ENCODE results near the gene ARHGAP21. TPM values are rescaled to one million over a fixed set of nuclear protein-coding genes. Genes with fewer than 3 reads are reported as not detected.
A peak's percentile ranks its signal among the peaks of the same experiment; 100 is the strongest.
"Not testable (repeated sequence)": the region's sequence is repeated elsewhere in the genome, so short reads cannot be mapped to it uniquely, and the experiment has no call there.

The ARHGAP21 gene
- total RNA-seq, 1 experiment from 2014 or later, result 29.5 TPM

GRCh38 chr10:24656326-24656725 is 67.4 kb downstream of the ARHGAP21 start:
- DNase-seq (ENCODE audit: low read depth); in situ Hi-C loops (cut with HindIII; ENCODE audit: low pct_unique_long_range_greater_than_20kb, low sequenced_read_pairs): not testable (repeated sequence)

DNA sequence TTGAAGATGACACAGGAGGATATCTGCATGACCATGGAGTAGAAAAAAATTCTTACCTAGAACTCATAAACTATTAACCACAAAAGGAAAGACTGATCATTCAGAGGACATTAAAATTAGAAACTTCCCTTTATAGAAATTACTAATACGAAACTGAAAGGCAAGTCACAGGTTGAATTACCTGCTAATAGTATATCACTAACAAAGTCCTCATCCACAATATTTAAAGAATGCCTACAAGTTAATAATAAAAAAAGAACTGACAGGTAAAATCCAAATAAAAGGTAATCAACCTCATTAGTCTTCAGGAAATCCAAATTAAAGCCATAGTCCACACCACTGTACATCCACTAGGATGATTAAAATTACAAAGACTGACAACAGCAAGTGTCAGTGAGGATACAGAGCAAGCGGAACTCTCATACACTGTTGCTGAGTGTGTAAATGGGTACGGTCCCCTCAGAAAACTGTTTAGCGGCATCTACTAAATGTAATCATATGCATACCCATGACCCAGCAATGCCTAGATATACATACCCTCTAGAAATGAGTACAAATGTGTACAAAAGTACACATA is 71.2 kb downstream of the ARHGAP21 start:
- no peak for DNase-seq (ENCODE audit: low read depth)
- in situ Hi-C loops (cut with HindIII; ENCODE audit: low pct_unique_long_range_greater_than_20kb, low sequenced_read_pairs), result no loop called here

GRCh38 chr10:24651923-24652322 is 71.8 kb downstream of the ARHGAP21 start:
- no peak for DNase-seq (ENCODE audit: low read depth)
- in situ Hi-C loops (cut with HindIII; ENCODE audit: low pct_unique_long_range_greater_than_20kb, low sequenced_read_pairs), result no loop called here

GRCh38 chr10:24650669-24651391 is 72.9 kb downstream of the ARHGAP21 start:
- no peak for DNase-seq (ENCODE audit: low read depth)
- in situ Hi-C loops (cut with HindIII; ENCODE audit: low pct_unique_long_range_greater_than_20kb, low sequenced_read_pairs), result no loop called here

- in situ Hi-C loops (cut with HindIII; ENCODE audit: low pct_unique_long_range_greater_than_20kb, low sequenced_read_pairs), result no loop called here
- DNase-seq (ENCODE audit: low read depth), result no peak
These were observed 77.9 kb downstream of the ARHGAP21 start for GRCh38 chr10:24645784-24646183.

DNA sequence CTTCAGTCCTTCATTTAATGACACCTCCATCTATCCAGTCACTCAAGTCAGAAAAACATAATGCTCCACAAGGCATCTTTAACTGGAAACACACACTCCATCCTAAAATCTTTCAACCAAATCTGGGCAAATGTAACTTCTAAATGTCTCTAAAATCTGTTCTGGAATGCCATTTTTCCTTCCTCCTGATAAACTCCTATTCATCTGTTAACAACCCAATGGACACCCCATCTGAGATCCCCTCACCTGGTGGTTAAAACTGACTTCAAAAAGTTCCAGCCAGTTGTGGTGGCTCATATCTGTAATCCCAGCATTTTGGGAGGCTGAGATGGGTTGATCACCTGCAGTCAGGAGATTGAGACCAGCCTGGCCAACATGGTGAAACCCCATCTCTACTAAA is 78.7 kb downstream of the ARHGAP21 start:
- no peak for DNase-seq (ENCODE audit: low read depth)
- in situ Hi-C loops (cut with HindIII; ENCODE audit: low pct_unique_long_range_greater_than_20kb, low sequenced_read_pairs), result no loop called here

GRCh38 chr10:24643679-24644209 is 79.9 kb downstream of the ARHGAP21 start:
- in situ Hi-C loops (cut with HindIII; ENCODE audit: low pct_unique_long_range_greater_than_20kb, low sequenced_read_pairs), result no loop called here
- no peak for DNase-seq (ENCODE audit: low read depth)

GRCh38 chr10:24642921-24643678 is 80.6 kb downstream of the ARHGAP21 start:
- in situ Hi-C loops (cut with HindIII; ENCODE audit: low pct_unique_long_range_greater_than_20kb, low sequenced_read_pairs), result no loop called here
- DNase-seq (ENCODE audit: low read depth), result peak; percentile 65

- DNase-seq (ENCODE audit: low read depth), result no peak
- in situ Hi-C loops (cut with HindIII; ENCODE audit: low pct_unique_long_range_greater_than_20kb, low sequenced_read_pairs), result no loop called here
These were observed 84.6 kb downstream of the ARHGAP21 start for GRCh38 chr10:24639124-24639523.

DNA sequence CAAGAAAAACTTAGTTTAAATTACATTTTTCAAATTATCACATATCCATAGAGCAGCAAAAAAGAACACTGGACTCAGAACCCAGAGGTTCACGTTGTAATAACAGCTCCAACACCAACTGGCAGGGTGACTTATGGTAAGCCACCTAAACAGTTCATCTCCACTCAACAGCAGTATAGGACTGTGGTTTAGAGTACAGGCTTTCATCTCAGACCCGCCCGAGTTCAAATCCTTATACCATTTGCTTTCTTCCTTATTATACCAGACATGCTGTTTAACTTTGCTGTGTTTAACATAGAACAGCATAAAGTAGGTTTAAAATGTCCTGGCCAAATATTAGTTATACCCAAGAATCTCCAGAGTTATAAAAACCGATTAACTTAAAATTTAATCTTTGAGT is 97.9 kb downstream of the ARHGAP21 start:
- DNase-seq (ENCODE audit: low read depth), result no peak
- in situ Hi-C loops (cut with HindIII; ENCODE audit: low pct_unique_long_range_greater_than_20kb, low sequenced_read_pairs), result no loop called here

- no peak for DNase-seq (ENCODE audit: low read depth)
- in situ Hi-C loops (cut with HindIII; ENCODE audit: low pct_unique_long_range_greater_than_20kb, low sequenced_read_pairs), result no loop called here
These were observed 100.3 kb downstream of the ARHGAP21 start for GRCh38 chr10:24623383-24623782.

DNA sequence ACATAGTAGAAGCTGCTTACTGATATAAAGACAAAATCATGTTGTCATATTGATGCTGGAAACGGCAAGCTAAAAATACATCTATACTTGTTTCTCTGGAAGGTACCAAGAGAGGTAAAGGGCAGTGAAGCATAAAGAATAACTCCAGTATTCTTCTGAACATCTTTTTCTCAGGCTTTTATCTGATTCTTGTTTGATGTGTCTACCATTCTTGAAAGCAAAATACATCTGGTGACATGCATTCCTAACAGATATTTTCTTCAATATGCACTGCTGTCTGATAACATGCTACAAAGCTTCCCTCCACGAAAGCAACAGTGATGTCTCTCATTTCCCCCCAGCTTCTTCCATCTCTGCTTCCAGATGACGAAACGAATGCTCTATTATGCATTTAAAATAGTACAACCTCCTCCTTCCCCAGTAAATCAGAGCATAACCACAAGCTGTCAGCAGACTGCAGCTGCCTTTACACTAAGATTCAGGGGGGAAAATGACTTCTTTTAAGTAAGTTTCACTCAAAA is 100.8 kb downstream of the ARHGAP21 start:
- in situ Hi-C loops (cut with HindIII; ENCODE audit: low pct_unique_long_range_greater_than_20kb, low sequenced_read_pairs), result no loop called here
- DNase-seq (ENCODE audit: low read depth), result no peak

DNA sequence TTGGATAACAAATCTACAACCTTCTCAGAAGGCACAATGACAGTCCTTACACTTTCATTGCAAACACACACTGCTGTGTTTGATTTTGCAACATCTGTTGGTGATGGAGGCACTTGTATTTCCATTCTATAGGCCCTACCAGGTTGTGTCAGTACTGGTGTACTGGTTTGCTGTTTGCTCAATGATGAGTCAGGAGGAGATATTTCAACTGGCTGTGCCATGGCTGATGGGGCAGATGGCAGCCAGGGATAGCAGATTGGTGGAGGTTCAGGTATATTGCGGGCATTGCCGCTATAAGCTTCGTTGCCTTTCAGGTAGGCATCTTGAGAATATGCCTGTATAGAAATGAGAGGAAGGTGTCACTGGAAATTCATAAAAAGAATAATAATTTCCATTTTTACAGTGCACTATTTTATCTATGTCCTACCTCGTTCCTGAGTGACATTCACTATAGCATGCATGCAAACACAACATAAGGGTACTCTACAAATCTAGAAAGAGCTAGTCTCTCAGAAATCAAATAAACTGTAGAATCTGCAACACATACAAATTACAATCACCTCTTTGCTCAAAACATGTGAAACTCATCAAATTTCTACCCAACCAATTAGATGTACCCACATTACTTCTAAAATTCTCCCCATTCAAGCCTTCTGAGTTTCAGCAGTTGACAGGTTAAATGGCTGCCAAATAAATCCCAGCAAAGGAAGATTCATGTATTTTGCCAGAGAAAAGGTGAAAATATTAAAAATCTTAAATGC is 102.5 kb downstream of the ARHGAP21 start:
- DNase-seq (ENCODE audit: low read depth); in situ Hi-C loops (cut with HindIII; ENCODE audit: low pct_unique_long_range_greater_than_20kb, low sequenced_read_pairs): not testable (repeated sequence)

DNA sequence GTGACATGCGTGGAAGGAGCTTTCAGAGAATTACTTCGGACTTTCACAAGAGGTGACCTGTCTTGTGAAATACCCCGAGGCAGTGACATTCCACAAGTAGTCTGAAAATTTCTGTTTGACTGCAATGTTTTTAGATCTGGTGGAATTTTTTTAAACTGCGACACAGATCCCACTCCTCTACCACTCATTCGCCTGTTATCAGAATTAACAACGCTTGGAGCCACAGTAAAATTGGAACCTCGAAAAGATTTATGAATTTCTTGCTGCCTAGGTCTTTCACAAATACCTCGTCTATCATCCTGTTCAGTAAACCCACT is 103.7 kb downstream of the ARHGAP21 start:
- in situ Hi-C loops (cut with HindIII; ENCODE audit: low pct_unique_long_range_greater_than_20kb, low sequenced_read_pairs); DNase-seq (ENCODE audit: low read depth): not testable (repeated sequence)

DNA sequence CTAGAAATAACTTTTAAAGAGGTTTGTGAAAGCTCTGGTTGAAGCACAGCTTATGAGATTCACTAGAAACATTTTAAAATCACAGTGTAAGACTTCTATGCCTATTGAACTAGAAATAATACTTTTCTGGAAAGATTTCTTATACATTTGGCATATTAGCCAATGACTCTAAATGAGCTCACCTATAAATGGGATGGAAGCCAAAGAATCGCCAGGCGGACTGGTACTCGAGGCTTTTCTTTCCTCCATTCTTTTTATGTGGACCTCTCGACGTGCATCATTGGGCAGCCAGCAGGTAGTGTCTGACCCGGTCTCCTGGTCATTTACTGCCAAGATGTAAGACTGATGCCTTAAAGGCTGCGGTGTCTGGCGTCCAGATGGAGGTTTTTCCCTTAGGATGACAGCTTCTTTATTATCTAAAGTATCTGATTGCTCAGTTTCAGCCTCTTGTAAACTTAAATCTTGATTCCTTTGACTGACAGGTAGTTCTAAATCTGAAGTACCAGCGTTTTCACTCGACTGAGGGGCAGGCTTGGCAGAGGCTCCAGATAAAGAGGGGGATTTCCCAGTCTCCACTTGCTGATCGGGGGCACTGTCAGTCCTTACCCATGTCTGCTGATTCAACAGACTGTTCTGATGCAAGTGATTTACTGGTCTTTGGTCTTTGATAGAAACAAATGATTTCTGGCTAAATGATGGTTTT is 104.2 kb downstream of the ARHGAP21 start:
- in situ Hi-C loops (cut with HindIII; ENCODE audit: low pct_unique_long_range_greater_than_20kb, low sequenced_read_pairs); DNase-seq (ENCODE audit: low read depth): not testable (repeated sequence)

DNA sequence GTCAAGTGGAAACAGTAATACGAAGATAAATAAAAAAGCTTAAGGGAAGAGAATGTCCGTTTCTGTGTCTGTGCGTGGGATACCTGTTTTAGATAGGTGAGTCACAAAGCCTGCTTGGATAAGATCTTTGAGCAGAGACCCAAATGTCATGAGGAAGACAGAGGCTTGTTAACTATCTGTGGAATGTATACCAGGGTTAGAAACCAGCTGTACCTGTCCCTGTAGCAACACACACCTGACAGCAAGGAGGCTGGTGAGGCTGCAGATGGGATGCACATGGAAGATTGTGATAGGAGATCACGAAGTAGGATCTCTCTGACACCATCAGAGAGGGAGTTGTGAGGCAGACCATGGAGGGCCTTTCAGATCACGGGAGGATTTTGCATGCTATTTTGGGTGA is 105.3 kb downstream of the ARHGAP21 start:
- no peak for DNase-seq (ENCODE audit: low read depth)
- in situ Hi-C loops (cut with HindIII; ENCODE audit: low pct_unique_long_range_greater_than_20kb, low sequenced_read_pairs), result no loop called here

GRCh38 chr10:24617771-24618396 is 105.8 kb downstream of the ARHGAP21 start:
- in situ Hi-C loops (cut with HindIII; ENCODE audit: low pct_unique_long_range_greater_than_20kb, low sequenced_read_pairs), result no loop called here
- peak; percentile 22 for DNase-seq (ENCODE audit: low read depth)
